ENCODE results near the gene BANP. TPM values are rescaled to one million over a fixed set of nuclear protein-coding genes. Genes with fewer than 3 reads are reported as not detected.
"Not testable (repeated sequence)": the region's sequence is repeated elsewhere in the genome, so short reads cannot be mapped to it uniquely, and the experiment has no call there.

BANP gene
- total RNA-seq, 1 experiment from 2014 or later: 37.2 TPM

GRCh38 chr16:88039591-88039990, 88.4 kb downstream of the BANP start:
- CTCF ChIA-PET: no interaction called here
- no peak overlapping the region for H2AFZ ChIP-seq (ENCODE audit: low read depth, low read length, poor library complexity, severe bottlenecking)
- intact Hi-C loops (cut with micrococcal nuclease): no loop called here
- POLR2A ChIA-PET: no interaction called here
- no peak overlapping the region for H3K4me3 ChIP-seq (replicated peaks in 1 of 2; ENCODE audit: low read depth in 1 of 2, low read length in 2 of 2)
- no peaks in the 10 kb centered on the region for H3K4me1 ChIP-seq (ENCODE audit: control insufficient read depth in 1 of 2, insufficient read depth in 2 of 2, low read length in 2 of 2)
- H3K27ac ChIP-seq (ENCODE audit: low read depth, low read length): no peak overlapping the region
- no peak overlapping the region for H3K4me2 ChIP-seq (ENCODE audit: low read length)
- no peaks in the 10 kb centered on the region for H3K9me2 ChIP-seq (ENCODE audit: insufficient read depth)
- no peak for TF ChIP-seq TCF7L2 (IDR thresholded peaks at IDR 0.05; ENCODE audit: borderline replicate concordance, extremely low read depth, insufficient read depth, insufficient read length)
- BruUV-seq (replicated peaks): no TSS peak
- no peaks in the 10 kb centered on the region for H4K20me1 ChIP-seq (ENCODE audit: insufficient read depth)
- H3K79me2 ChIP-seq (ENCODE audit: insufficient read depth, low read length): no peaks in the 10 kb centered on the region
- H3K9me3 ChIP-seq (ENCODE audit: control insufficient read depth in 1 of 2, insufficient read depth in 1 of 2, low read depth in 1 of 2, low read length in 2 of 2): no peaks in the 10 kb centered on the region
- DNase-seq (ENCODE audit: low read depth, low spot score) (no peak), ATAC-seq (no peak)
- no peak overlapping the region for H3K9ac ChIP-seq (ENCODE audit: low read length)
- no peaks in the 10 kb centered on the region; a peak in 1 of 4 replicates for H3K36me3 ChIP-seq (ENCODE audit: control insufficient read depth in 1 of 2, insufficient read depth in 2 of 2, low read length in 2 of 2)
- no peaks in the 10 kb centered on the region for H3K27me3 ChIP-seq (ENCODE audit: insufficient read depth, low read length)
- RAD21 ChIA-PET (ENCODE audit: low non-redundant PET in 1 of 2, low total read pairs in 2 of 2, uncharacterized antibody in 2 of 2, unreplicated experiment in 2 of 2): no interaction called here

- H3K36me3 ChIP-seq (ENCODE audit: control insufficient read depth in 1 of 2, insufficient read depth in 2 of 2, low read length in 2 of 2); ATAC-seq; H3K4me2 ChIP-seq (ENCODE audit: low read length); CTCF ChIA-PET; DNase-seq (ENCODE audit: low read depth, low spot score); H3K4me1 ChIP-seq (ENCODE audit: control insufficient read depth in 1 of 2, insufficient read depth in 2 of 2, low read length in 2 of 2); H3K79me2 ChIP-seq (ENCODE audit: insufficient read depth, low read length); H3K27ac ChIP-seq (ENCODE audit: low read depth, low read length); H3K9me3 ChIP-seq (ENCODE audit: control insufficient read depth in 1 of 2, insufficient read depth in 1 of 2, low read depth in 1 of 2, low read length in 2 of 2); H3K9ac ChIP-seq (ENCODE audit: low read length); RAD21 ChIA-PET (ENCODE audit: low non-redundant PET in 1 of 2, low total read pairs in 2 of 2, uncharacterized antibody in 2 of 2, unreplicated experiment in 2 of 2); H3K27me3 ChIP-seq (ENCODE audit: insufficient read depth, low read length); BruUV-seq (replicated peaks); H3K9me2 ChIP-seq (ENCODE audit: insufficient read depth); H3K4me3 ChIP-seq (replicated peaks in 1 of 2; ENCODE audit: low read depth in 1 of 2, low read length in 2 of 2); intact Hi-C loops (cut with micrococcal nuclease); H2AFZ ChIP-seq (ENCODE audit: low read depth, low read length, poor library complexity, severe bottlenecking); H4K20me1 ChIP-seq (ENCODE audit: insufficient read depth); POLR2A ChIA-PET: not testable (repeated sequence)
These were observed 89.1 kb downstream of the BANP start for GRCh38 chr16:88040196-88040876.

DNA sequence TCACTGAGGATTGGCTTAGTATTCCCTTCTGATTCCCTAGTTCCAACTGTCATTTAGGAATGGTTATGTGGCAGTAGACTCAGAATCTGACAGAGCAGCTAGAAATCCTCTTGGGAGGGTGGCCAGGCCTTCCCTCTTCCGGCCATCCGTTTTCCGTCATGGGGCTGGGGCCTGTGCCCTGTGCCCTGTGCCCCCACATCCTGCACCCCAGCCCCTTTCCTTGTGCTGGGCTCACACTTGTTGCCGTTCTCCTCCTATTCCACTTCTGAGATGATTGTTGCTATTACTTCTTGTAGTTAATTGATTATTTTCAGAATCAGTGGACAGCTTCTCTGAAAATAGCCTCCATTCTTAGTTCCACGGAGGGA, 89.6 kb downstream of the BANP start:
- CTCF ChIA-PET: not testable (repeated sequence)

GRCh38 chr16:88041506-88041905, 90.3 kb downstream of the BANP start:
- H3K9ac ChIP-seq (ENCODE audit: low read length); DNase-seq (ENCODE audit: low read depth, low spot score); H3K9me3 ChIP-seq (ENCODE audit: control insufficient read depth in 1 of 2, insufficient read depth in 1 of 2, low read depth in 1 of 2, low read length in 2 of 2); intact Hi-C loops (cut with micrococcal nuclease); H2AFZ ChIP-seq (ENCODE audit: low read depth, low read length, poor library complexity, severe bottlenecking); H3K27ac ChIP-seq (ENCODE audit: low read depth, low read length); H3K4me2 ChIP-seq (ENCODE audit: low read length); CTCF ChIA-PET; H3K36me3 ChIP-seq (ENCODE audit: control insufficient read depth in 1 of 2, insufficient read depth in 2 of 2, low read length in 2 of 2); H3K9me2 ChIP-seq (ENCODE audit: insufficient read depth); H3K27me3 ChIP-seq (ENCODE audit: insufficient read depth, low read length); H3K4me1 ChIP-seq (ENCODE audit: control insufficient read depth in 1 of 2, insufficient read depth in 2 of 2, low read length in 2 of 2); H3K79me2 ChIP-seq (ENCODE audit: insufficient read depth, low read length); H4K20me1 ChIP-seq (ENCODE audit: insufficient read depth); ATAC-seq; BruUV-seq (replicated peaks); H3K4me3 ChIP-seq (replicated peaks in 1 of 2; ENCODE audit: low read depth in 1 of 2, low read length in 2 of 2); RAD21 ChIA-PET (ENCODE audit: low non-redundant PET in 1 of 2, low total read pairs in 2 of 2, uncharacterized antibody in 2 of 2, unreplicated experiment in 2 of 2); POLR2A ChIA-PET: not testable (repeated sequence)

More for the DNA sequence above, 89.6 kb downstream of the BANP start:
- H3K9me2 ChIP-seq (ENCODE audit: insufficient read depth); H3K9me3 ChIP-seq (ENCODE audit: control insufficient read depth in 1 of 2, insufficient read depth in 1 of 2, low read depth in 1 of 2, low read length in 2 of 2); ATAC-seq; H3K27me3 ChIP-seq (ENCODE audit: insufficient read depth, low read length); intact Hi-C loops (cut with micrococcal nuclease); RAD21 ChIA-PET (ENCODE audit: low non-redundant PET in 1 of 2, low total read pairs in 2 of 2, uncharacterized antibody in 2 of 2, unreplicated experiment in 2 of 2); DNase-seq (ENCODE audit: low read depth, low spot score); H3K27ac ChIP-seq (ENCODE audit: low read depth, low read length); H2AFZ ChIP-seq (ENCODE audit: low read depth, low read length, poor library complexity, severe bottlenecking); H3K4me3 ChIP-seq (replicated peaks in 1 of 2; ENCODE audit: low read depth in 1 of 2, low read length in 2 of 2); H4K20me1 ChIP-seq (ENCODE audit: insufficient read depth); H3K79me2 ChIP-seq (ENCODE audit: insufficient read depth, low read length); H3K4me1 ChIP-seq (ENCODE audit: control insufficient read depth in 1 of 2, insufficient read depth in 2 of 2, low read length in 2 of 2); H3K36me3 ChIP-seq (ENCODE audit: control insufficient read depth in 1 of 2, insufficient read depth in 2 of 2, low read length in 2 of 2); H3K9ac ChIP-seq (ENCODE audit: low read length); BruUV-seq (replicated peaks); POLR2A ChIA-PET; H3K4me2 ChIP-seq (ENCODE audit: low read length): not testable (repeated sequence)

Data from HCT116 (cell line).